Stimulated activated CD8-positive, alpha-beta memory T cell treated with anti-CD3 and anti-CD28 coated beads, Interleukin-7, amount 100 ng/mL, for 24 hours (primary cell): Measurements from ENCODE around the gene PASK.

Experiments used
- DNase-seq: peaks from one replicate; pipeline ENCODE4 v3.0.0-alpha.2; 2020; ENCODE audit warnings: low read depth

PASK gene

DNA sequence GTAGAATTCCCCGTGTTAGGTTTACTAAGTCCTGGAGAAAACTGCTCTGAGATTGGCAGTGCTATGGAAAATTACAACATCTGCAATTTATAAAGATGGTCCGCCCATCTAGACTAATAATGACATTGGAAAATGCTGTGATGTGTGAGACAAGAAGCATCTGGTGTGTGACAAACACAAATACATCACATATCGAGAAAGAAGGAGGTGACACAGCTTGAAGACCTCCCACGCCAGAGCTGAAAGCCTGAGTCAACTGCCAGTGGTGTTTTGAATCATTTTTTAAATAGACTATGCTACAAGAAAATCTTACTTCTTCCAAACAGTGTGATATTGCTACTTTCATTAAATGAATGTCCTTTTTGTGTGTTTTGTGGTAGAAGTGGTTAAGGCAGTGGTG lies 30.6 kb upstream of the PASK start:
- DNase-seq: no peak

DNA sequence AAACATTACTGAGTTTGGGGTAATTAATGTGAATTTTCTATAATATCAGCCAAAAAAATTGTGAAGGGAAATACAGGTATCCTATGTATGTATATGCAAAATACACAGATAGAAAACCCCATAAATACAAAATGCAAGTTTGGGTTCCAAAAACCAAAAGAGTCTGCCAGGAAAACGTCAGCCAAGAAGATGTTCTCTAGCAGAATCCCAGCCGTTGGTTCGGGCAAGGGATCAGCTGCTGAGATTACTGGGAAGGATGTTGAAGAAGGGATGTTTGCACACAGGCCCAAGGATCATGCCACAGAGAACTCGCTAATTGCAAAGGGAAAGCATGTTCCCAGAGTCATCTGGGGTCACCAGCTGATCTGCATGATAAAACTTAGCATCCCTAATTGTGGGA lies 29.7 kb upstream of the PASK start:
- no peak for DNase-seq

DNA sequence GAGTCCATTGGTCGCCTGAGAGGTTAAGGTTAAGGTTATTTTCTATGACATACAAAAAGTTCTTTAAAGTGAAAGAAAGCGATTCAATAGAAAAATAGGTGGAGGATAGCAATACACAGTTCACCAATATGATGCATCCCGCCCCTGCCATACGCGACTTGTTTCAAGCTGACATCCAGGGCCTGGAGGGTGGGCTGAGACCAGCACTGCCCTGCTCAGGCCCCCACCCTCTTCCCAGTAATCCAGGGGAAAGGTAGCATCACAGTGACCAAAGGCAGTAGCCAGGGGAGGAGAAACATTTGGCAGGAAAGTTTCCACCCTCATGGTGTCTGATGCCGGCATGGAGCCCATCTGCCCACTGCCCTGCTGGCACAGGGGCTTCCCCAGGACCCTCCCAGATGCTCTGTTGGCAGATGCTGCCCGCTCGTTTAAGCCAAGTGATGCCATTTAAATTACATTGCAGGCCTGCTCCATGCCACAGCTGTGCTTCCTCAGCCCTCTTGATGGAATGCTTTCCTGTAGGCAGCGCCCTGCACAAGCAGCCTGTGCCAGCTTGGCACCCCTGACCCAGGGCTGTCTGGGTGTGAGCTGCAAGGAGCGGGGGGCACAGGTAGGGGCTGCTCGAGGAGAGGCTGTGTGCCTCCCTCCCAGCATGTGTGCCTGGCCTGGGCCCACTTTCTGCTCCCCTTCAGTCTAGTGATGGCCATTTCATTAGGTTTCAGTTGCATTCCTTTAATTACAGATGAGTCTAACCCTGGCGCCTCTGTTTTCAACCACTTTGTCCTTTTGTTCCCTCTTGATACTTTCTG lies 28.5 kb upstream of the PASK start:
- DNase-seq: no peak

DNA sequence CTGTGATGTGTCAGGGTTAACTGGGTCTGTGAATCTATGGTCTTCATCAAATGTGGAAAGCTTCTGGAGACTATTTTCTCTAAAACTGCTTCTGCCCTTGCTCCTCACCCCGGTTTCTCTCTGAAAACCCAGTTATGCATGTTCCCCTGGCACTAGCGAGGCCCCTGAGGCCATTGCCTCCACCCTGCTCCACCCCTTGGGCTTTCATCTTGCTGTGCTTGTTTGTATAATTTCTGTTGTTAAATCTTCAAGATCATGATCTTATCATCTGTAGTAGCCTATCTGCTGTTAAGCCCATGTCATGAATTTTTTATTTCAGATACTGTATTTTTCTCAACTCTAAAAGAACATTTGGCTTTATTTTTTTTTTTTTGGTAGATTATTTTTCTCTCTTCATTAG lies 24.3 kb upstream of the PASK start:
- no peak for DNase-seq

DNA sequence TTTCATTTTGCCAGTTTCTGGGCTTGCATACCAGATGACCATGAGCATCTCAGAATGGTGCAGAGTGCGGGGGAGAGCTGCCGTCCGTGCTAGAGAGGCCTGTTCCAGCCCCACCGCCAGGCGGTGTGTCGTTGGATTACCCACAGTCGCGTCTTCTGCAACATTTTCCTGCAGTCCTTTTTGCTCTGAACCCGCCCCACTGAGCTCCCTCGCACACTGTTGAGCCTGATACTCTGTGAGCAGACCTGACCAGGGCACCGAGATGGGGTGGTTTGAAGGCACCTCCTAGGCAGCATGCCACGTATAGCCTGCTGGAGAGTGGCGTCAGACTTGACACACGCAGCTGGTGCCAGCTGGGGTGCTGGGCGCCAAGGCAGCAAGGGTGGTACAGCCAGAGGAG lies 19.1 kb upstream of the PASK start:
- no peak for DNase-seq

DNA sequence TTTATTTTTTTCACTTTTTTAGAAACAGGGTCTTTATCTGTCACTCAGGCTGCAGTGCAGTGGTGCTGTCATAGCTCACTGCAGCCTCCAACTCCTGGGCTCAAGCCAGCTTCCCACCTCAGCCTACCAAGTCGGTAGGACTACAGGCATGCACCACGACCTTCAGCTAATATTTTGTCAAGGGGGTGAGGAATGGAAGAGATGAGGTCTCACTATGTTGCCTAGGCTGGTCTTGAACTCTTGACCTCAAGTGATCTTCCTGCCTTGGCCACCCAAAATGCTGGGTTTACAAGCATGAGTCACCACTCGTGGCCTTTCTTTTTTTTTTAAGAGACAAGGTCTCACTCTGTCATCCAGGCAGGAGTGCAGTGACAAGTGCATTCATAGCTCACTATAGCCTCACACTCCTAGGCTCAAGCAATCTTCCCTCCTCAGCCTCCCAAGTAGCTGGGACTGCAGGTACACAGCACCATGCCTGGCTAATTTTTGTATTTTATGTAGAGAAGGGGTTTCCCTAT lies 14.4 kb upstream of the PASK start:
- DNase-seq: no peak

DNA sequence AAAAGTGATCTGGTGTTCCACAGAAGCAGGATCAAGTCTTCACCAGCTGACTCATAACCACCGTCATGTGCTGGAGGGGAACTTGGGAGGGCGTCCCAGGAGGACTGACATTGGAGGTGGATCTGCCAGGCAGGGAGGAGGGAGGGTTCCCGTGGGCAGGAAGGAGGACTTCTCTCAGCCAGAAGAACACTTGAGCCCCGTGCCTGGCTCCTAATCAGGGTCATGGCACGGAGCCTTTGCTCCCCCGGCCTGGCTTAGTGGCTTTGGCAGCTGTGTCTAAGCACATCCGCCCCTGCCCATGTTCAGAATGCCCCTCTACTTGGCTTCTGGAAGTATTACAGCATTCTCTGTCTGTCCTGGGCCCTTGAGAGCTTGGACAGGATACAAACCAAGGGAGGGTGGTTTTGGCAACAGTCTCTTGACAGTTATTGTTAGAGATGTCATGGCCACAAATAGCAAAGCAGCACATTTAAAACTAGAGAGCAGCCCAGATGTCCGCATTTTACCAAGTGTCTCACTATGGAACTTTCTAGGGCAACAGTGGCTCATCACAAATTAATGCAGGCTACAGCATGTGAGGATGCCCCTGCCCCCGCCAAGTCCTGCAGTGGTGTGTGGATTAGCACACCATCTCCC lies 12.5 kb upstream of the PASK start:
- DNase-seq: no peak

DNA sequence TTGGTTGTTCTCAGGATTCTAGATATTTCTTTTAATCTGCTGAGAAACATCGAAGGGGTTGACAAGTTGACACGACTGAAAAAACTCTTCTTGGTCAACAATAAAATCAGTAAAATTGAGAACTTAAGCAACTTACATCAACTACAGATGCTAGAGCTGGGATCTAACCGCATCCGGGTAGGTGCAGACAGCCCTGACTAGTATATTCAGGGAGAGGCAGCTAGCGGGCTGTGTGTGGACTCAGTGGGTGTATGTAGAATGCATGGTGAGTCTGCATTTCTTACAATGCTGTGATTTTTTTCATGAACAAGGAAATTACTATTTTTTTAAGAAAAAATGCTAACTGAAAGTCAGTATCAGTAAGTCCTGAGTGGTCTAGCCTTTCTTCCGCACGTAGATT lies 11.0 kb upstream of the PASK start:
- DNase-seq: no peak

DNA sequence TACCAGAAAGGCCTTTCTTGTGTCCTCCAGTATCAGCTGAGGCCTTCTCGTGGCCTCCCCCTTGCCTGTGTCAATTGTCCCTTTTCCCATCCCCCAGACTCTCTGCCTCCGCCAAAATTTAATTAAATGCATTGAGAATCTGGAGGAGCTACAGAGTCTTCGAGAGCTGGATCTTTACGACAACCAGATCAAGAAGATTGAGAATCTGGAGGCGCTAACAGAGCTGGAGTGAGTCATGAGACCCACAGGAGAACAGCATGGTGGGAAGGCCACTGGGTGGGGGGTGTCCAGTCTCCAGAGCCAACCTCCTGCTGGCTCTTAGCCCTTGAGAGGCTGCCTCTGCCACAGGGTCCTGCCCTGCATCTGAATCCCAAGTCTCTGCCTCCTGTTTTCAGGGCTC lies 9.8 kb upstream of the PASK start:
- no peak for DNase-seq

DNA sequence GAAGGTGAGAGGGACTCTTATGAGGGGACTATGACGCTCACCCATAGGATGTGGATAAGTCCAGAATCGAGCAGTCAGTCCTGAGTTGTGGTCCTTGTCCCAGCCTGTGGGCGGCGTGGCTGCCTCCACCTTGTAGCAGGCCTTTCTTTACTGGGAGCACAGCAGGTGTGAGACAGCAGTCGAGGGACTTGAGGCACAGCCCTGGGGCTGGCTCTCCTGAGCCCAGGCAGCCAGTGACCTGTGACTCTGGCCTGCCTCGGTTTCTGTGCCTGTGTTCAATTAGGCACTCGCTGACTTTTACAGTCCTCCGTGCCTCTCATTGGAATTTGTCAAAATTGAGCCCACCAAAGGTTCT lies 9.3 kb upstream of the PASK start:
- DNase-seq: no peak

DNA sequence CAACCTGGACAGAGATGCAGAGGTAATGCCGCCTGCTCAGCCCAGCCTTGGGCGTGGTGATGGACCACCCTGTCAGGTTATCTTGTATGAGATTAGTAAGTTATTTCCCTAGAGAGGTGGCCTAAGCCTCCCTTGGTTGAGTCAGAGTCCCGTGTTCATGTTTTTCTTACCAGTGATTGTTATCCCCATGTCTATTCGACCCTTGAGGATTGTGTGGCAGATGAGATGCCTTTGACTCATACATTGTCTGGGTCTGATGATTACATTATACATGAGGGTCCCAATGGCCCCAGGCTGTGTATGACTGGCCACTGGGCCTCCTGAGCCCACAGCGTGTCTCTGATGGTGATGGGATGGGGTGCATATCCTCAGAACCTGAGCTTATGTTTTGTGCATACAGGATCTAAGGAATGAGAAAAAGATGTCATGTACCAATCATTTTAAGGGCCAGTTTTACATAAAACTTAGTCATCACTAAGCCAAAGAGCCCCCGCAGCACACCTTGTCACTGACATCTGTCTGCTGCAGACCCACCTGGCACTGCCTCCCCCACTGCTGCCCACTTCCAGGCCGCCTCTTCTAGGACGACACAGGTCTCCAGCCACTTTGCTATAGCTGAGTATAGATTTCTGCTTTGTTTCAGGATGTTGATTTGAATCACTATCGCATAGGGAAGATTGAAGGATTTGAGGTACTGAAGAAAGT lies 8.7 kb upstream of the PASK start:
- DNase-seq: no peak

DNA sequence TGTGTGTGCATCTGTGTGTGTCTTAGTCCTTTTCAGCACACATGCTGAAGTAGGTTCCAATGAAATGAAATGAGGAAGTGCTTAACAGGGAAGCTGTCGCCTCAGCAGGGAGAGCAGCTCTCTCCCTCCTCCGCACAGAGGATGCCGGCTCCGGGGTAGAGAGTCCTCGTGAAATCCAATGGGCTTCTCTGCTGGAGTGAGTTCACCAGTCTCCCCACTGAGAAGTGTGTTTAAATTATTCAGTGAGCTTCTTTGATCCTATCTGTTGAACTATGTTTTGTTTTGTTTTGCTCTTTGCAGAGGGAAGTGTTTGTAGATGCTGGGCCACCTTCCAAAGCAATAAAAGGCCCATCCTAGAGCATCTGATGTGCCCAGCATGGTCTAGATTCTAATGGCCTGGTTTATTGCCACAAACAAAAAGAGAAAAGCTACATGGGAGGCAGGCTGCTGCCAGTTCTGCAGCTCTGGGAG lies 7.7 kb upstream of the PASK start:
- DNase-seq: no peak

DNA sequence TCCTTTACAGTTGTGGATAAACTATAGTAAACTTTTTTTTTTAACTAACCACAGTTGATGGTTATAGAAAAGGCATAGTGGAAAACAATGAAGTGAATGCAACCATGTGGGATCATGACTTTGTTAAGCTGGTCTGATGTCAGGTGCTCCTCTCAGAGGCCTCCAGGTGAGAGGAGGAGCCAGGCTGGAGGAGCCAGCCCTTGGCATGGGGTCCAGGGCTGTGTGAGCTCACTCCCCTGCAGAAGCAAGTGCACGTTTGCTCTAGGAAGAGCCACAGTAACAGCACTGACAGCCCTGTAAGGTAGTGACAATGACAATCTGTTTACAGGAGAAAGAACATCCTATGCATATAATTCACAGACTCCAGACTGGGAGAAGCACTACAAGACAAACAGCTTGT lies 6.7 kb upstream of the PASK start:
- no peak for DNase-seq

DNA sequence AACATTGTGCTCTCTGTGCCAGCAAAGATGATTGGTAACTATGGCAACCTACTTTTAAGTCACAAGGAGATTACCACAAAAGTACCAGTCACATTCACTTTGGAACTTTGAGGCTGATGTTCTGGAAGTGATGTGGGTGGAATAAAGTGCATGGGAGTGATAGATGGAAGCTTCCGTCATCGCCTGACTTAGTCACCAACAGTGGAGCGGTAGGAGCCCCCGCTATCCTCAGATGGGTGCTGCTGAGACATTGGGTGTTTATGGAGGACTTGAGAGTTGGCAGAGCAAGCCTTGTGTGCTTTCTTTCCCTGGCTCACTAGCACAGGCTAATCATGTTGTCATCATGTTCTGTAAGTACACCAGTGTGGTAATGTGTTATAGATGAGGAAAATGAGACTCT lies 5.6 kb upstream of the PASK start:
- no peak for DNase-seq

DNA sequence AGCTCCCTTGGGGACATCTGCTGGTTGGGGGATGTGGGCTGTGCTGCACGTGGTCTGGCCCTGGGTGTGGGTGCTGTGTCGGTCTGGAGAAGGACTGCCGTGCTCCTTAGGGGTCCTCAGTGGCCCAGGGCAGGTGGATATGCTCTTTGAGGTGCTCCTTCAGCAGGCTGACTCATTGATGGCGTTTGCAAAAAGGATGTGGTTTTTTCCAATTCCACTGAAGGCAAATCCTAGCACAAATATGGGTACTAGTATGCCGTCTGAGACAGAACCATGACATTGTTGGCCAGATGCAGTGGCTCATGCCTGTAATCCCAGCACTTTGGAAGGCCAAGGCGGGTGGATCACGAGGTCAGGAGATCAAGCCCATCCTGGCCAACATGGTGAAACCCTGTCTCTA lies 4.3 kb upstream of the PASK start:
- no peak for DNase-seq

DNA sequence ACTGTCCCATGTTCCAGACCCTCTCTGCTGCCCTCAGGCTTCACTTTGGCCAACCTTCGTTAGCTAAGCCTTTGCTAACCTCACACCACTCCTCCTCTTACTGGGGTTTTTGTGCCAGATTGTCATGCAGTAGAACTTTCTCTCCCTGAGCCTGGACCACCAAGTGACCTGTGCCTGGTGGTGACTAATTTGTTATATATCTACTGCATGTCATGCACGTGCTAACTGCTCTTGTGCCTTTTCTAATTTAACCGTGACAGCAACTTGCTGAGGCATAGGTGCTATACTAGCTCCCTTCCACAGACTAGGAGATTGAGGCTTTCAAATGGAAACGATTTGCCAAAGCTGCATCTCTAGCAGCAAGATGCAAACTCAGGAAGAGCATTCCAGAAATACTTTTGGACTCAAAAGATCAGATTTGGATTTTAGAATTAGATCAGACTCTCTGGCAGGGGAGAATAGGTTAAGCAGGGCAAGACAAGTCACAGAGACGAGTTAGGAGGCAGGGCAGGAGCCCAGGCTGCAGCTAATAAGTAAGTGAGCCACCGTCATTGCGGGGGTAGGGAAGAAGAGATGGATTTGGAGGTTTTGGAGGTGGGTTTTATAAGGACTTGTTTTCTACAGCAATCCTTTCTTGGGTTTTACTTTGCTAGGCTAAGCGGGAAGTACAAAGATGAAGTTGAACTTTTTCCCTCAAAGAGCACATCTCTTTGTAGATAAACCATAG lies 2.8 kb upstream of the PASK start:
- no peak for DNase-seq

DNA sequence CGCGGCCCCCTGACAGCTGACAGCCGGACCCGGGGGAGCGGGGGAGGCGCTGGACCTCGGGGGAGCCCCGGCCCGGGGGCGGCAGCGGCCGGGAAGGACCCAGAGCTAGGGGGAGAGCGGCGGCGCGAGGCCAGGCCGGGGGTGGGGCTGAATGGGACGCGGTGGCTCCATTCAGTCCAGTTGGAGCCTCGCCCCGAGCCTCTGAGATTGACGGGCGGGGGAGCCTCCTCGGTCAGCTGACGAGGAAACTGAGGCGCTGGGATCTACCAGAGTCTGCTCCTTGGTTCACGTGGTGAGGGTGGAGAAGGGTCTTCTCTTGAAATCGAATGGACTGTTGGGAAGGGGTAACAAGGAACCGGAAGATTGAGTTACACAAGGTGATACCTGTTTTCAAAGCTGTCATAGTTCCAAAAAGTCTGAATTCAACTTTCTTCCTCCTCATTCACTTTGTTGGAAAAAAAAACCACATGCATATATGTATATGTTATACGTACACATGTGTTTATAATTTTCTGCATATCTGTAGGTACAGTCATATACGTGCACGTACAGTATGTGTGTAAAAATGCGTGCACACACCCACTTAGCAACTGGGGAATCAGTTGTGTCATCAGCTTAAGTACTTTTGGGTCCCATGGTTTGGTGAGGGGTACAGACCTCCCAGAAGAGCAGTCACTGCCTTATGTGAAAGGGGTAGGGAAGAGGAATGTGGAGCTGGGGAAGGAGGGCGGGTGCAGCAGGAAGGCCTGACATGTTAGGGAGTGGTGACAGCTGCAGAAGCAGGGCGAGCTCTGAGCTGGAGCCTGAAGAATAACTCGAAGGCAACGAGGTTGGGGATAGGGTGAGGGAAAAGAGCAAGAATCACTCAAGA lies 1.6 kb upstream of the PASK start:
- DNase-seq: no peak

DNA sequence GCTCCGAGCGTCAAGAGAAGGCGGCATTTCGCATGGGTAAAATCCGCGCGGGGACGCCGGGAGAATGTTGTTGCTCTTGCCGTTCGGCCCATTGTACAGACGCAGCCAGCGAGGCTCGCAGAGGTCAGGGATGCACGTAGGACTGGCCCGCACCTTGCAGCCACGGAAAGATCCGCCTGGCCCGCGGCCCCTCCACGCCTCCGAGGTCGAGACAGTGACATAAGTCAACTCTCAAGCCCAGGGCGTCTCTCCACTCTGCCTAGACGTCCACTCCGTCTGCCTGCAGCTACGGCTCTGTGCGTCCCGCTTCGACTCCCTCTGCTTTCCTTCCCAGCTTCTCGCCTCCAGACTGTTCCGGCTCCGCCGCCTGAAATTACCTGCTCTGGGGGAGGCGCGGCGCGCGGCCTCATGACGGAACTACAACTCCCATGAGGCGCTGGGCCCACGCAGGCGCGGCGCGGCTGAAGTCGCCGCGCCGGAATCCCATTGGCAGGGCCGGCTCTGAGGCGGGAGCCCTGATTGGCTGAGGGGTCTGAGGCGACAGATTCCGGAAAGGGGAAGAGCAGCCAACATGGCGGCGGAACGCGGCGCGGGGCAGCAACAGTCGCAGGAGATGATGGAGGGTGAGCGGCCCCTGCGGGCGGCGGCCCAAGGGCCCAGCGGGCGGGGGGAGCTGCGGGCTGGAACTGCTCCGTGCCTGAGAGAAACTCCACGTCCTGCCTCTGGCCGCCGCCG lies 820 bp upstream of the PASK start, which contains the start of gene PPP1R7:
Gene PPP1R7 (plus strand): TSS at position 543 of the 735 bp plus-strand sequence. CDS start 29 bp downstream, at position 572.
- DNase-seq: peak; percentile 86

DNA sequence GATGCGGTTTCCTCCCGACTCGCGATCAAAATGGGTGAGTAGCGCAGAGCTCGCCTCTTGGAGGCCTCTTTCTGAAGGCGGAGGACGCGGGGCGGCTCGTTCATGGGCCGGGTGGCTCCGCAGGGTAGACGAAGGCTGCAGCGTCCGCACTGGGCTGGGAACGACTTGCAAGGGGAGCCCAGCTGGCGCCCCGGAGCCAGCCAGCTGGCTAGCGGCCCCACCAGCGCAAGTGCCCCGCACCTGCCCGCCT lies 328 bp upstream of the PASK start:
- DNase-seq: no peak

DNA sequence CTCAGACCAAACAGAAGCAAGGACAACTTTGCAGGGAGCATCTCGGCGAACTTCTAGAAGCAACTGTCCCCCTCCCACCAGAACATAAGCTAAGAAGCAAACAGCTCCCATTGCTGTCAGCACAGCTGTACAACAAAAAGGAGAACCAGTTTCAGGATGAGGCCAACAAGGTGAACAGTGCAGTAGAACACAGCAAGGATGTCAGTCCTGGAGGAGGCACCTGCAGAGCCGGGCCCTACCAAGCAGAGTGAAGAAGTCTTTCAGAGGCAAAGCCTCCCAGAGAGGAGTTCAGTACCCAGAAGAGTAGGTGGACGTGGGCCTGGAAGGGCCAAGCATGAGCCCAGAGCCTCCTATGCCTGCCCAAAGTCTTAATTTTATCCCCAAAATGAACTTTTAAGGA lies 1.0 kb downstream of the PASK start:
- no peak for DNase-seq

DNA sequence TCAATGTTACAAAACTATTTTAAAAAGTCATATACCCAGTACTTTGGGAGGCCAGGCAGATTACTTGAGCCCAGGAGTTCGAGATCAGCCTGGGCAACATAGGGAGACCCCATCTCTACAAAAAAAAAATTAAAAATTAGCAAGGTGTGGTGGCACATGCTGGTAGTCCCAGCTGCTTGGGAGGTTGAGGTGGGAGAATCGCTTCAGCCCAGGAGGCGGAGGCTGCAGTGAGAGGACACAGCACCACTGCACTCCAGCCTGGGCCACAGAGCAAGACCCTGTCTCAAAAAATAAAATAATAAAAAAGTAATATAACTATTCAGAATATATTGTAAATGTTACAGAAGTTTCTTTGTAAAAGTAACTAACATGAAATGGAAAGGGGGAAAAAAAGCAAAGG lies 1.9 kb downstream of the PASK start:
- DNase-seq: no peak
